Measurements from ENCODE around the gene ZNF513. TPM values are rescaled to one million over a fixed set of nuclear protein-coding genes. Genes with fewer than 3 reads are reported as not detected.

ZNF513 gene
- total RNA-seq, 1 experiment from 2014 or later, result 12.8 TPM

- H4K20me1 ChIP-seq (ENCODE audit: insufficient read depth), result no peaks in the 10 kb centered on the region
- H3K27me3 ChIP-seq (ENCODE audit: insufficient read depth, low read length), result no peaks in the 10 kb centered on the region
- peaks cover 1 to 9% of the 10 kb centered on the region in 2 experiments; a peak in 3 of 4 replicates for H3K36me3 ChIP-seq (ENCODE audit: control insufficient read depth in 1 of 2, insufficient read depth in 2 of 2, low read length in 2 of 2)
- H2AFZ ChIP-seq (ENCODE audit: low read depth, low read length, poor library complexity, severe bottlenecking), result no peak overlapping the region
- no peak overlapping the region for H3K4me2 ChIP-seq (ENCODE audit: low read length)
- ATAC-seq, result peak; percentile 32; the same call in 1 of the 2 replicates
- peaks cover 95% of the 10 kb centered on the region for H3K79me2 ChIP-seq (ENCODE audit: insufficient read depth, low read length)
- intact Hi-C loops (cut with micrococcal nuclease), result no loop called here
- CTCF ChIA-PET, result no interaction called here
- no peak for DNase-seq (ENCODE audit: low read depth, low spot score)
- H3K4me1 ChIP-seq (ENCODE audit: control insufficient read depth in 1 of 2, insufficient read depth in 2 of 2, low read length in 2 of 2), result no peaks in the 10 kb centered on the region
- BruUV-seq (replicated peaks), result no TSS peak
- no peaks in the 10 kb centered on the region for H3K9me3 ChIP-seq (ENCODE audit: control insufficient read depth in 1 of 2, insufficient read depth in 1 of 2, low read depth in 1 of 2, low read length in 2 of 2)
- POLR2A ChIA-PET, result no interaction called here
- no peak overlapping the region for H3K9ac ChIP-seq (ENCODE audit: low read length)
- H3K4me3 ChIP-seq (replicated peaks in 1 of 2; ENCODE audit: low read depth in 1 of 2, low read length in 2 of 2), result no peak overlapping the region
- TF ChIP-seq FOSL1 (IDR thresholded peaks at IDR 0.05; ENCODE audit: low read depth) (no peak), ZBTB33 (IDR thresholded peaks at IDR 0.05; ENCODE audit: extremely low read depth, insufficient replicate concordance, low read length) (no peak), EZH2 (IDR thresholded peaks at IDR 0.05) (no peak), ATF3 (IDR thresholded peaks at IDR 0.05) (no peak), ZFX (IDR thresholded peaks at IDR 0.05) (no peak), REST (IDR thresholded peaks at IDR 0.05; ENCODE audit: low read depth) (no peak)
- H3K9me2 ChIP-seq (ENCODE audit: insufficient read depth), result no peaks in the 10 kb centered on the region
- RAD21 ChIA-PET (ENCODE audit: low non-redundant PET in 1 of 2, low total read pairs in 2 of 2, uncharacterized antibody in 2 of 2, unreplicated experiment in 2 of 2), result no interaction called here
- no peak overlapping the region for H3K27ac ChIP-seq (ENCODE audit: low read depth, low read length)
Observed at GRCh38 chr2:27347641-27348040, 32.9 kb downstream of the ZNF513 start.
